ENCODE measurements around the gene C1QL4.
"Not testable (repeated sequence)": the region's sequence is repeated elsewhere in the genome, so short reads cannot be mapped to it uniquely, and the experiment has no call there.

Gene C1QL4

DNA sequence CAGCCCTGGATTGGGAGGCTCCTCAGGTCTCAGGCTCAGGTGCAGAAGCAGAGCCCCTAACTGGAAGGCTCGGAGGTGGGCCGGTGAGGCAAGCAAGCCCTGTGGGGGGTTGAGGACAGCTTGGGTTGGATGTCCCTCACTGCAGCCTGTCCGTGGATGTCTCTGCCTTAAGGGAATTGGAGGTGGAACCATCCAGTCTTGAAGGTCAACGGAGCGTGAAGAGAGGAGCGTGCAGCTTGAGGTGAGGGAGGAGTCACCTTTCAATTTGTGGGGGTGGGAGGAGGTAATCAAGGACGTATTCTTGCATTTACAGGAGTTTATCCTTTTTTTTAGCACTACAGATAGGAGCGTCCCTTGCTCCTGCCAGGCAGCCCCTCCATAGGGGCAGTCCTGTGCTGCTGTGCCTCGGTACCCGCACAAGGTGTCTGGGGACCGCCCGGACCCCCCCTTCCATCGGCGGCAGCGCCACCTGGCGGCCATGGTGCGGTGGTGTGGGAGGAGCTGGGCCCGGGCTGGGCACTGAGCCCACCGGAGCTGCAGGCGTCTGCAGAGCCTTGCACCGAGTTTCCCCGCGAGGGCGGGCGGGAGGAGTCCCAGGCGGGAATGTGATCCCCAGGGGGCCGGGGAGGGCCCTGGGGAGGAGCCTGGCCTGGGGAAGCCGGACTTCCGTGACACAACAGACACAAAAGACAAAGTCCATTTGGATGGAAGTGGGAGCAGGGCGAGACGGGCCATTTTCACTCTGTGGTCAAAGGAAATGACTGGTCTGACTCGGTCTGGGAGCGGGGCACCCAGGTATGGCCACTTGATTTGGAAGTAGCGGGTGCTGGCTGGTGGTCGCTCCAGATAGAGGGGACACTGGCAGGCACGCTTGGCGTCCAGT, 10.6 kb upstream of the C1QL4 start:
- peak; percentile 93 for DNase-seq

DNA sequence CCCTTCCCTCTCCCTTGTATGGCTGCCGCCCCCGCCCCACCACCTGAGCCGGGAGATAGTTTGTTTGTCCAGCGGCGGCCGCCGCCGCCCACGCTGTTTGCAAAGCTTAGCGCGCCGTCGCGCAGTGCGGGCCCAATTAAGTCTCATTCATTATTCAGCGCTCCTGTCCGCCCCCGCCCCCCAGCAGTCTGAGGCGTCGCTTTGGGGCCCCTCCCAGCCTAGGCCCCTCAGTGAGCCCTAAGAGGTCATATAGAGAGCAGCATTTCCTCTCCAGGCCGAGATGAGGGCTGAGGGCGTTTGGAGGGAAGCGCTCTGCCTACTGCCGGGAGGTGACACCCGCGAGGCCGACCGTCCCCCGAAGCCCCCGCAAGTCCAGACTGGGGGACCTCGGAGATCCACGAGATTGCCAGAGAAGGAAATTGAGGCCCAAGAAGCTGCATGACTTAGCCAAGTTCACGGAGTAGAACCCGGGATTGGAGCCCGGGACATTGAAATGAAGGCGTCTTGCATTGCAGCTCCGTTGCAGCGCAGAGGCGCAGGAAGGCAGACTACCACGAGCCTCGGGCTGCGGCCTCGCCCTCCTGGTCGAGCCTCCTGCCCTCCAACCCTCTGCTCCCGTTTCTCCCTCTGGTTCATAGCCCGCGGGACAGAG, 9.8 kb upstream of the C1QL4 start, which contains the start of gene DNAJC22:
Gene DNAJC22 (plus strand): TSS at position 230 of the 652 bp plus-strand sequence. CDS start 1,985 bp downstream, outside the sequence.
- no peak for DNase-seq

DNA sequence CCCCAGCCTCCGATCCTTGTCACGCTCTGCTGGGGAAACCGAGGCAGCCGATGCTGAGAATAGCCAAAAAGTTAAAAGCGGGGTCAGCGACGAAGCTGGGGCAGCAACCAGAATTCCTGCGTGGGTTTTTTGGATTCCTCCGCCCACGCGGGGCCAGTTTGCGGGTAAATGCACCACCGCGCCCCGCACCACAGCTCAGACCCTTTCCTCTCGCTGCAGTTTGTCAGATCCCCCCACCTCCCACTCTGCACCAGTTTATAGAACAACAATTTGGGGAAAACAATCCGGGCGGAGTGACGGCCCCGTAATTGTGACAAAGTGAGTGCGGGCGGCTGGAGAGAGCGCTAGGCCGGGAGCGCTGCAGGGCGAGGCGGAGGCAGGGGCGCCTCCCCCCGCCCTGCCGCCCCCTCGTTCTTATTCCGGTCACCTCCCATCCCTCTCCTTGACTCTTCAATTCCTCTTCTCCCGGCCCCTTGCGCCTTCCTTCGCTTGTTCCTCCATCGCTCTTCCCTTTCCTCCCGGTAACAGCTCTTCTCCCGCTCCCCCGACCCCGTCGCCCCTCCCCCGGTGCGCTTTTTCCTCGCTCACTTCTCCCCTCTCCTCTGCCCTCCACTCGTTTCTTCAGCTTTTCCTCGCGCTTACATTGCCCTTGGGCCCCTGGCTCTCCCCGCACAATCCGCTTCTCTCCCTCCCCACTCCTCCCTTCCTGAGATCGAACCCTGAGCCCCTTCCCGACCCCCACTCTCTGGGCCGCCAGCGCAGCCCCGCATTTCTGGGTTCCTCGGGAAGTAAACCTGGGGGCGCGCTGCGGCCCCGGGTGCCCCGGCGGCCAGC, 9.1 kb upstream of the C1QL4 start:
- no peak for DNase-seq

DNA sequence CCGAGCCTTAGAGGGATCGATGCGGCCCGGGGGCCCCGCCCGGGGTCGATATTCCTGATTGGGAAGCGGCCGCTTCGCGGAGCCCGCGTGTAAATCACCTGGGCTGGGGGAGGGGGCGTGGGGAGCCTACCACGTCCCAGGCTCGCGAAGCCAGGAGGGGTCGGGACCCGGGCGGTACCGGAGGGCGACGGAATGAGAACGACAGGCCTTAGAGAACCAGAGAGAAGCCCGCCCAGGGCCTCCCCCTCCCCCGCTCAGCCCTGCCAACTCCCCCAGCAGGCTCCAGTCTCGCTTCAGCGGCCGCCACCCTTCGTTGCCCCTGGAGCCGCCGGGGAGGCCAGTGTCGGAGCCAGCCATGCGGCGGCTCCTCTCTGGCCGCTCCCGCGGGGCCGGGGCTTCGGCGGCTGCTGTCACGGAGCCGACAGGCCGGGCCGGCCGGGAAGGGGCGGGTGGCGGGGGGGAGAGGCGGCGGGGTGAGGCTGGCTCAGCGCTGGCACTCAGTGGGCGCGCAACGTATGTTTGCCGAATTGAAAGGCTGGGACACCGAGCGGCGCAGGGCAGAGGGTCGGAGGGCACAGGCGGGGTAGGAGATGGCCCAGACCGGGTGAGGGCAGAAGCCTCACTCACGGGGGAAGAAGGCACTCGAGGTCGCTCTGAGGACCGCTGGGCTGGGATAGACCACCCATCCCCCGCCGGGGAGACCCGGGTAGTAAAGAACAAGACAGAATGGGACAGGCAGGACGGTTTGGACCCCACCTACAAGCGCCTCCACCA, 8.2 kb upstream of the C1QL4 start:
- no peak for DNase-seq

DNA sequence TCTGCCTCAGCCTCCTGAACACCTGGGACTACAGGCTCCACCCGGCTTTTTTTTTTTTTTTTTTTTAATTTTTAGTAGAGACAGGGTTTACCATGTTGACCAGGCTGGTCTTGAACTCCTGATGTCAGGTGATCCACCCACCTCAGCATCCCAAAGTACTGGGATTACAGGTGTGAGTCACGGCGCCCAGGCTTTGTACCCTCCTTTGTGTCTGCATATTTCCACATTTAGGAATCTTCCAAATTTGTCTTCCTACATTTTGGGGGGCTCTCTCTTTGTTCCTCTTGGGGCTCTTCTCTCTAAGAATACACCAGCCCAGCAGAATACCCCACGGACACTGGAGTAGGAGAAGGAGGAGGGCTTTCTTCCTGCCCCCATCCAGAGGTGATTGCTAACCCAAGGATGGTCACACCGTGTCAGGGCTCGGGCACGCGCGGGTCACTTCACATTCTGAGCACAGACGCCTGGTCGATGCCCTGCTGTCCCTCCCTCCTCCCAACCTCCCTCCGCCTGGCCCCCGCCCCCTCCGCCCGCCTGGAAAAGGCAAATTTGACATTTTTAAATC, 7.6 kb upstream of the C1QL4 start:
- DNase-seq: no peak

DNA sequence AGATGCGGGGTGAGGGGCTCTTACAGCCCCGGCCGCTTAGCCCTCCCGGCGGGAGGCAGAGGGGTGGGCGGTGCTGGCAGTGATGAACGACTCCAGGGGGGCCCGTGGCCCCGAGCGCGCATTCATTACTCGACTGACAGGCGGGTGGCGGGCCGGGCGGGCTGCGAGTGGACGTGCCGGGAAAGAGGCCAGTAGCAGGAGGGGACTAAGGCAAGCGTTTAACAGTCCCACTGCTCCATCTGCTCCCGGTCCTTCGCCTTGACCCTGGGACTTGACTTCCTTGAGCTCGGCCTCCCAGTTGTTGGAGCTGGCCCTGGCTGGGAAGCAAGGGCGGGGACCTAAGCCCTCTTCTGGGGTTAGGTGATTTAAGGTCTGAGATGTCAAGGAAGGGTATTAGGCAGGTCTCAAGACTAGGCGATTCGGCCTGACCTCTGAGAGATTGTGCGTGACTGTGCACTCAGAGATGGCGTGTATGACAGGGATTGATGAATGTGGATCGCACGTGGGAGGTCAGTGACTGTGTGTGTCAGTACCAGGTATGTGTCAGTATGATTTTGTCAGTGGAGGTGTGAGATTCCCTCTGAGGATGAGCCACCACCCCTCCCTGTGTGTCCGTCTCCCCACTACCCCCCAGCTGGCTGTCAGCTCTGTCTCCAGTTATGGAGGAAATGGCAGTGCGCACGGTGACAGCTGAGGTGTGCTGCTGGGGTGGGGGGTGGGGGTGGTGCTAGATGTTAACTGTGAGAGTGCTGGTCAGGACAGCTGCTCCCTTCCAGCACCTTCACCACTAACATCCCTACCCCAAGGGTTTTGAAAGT, 6.1 kb upstream of the C1QL4 start:
- no peak for DNase-seq

DNA sequence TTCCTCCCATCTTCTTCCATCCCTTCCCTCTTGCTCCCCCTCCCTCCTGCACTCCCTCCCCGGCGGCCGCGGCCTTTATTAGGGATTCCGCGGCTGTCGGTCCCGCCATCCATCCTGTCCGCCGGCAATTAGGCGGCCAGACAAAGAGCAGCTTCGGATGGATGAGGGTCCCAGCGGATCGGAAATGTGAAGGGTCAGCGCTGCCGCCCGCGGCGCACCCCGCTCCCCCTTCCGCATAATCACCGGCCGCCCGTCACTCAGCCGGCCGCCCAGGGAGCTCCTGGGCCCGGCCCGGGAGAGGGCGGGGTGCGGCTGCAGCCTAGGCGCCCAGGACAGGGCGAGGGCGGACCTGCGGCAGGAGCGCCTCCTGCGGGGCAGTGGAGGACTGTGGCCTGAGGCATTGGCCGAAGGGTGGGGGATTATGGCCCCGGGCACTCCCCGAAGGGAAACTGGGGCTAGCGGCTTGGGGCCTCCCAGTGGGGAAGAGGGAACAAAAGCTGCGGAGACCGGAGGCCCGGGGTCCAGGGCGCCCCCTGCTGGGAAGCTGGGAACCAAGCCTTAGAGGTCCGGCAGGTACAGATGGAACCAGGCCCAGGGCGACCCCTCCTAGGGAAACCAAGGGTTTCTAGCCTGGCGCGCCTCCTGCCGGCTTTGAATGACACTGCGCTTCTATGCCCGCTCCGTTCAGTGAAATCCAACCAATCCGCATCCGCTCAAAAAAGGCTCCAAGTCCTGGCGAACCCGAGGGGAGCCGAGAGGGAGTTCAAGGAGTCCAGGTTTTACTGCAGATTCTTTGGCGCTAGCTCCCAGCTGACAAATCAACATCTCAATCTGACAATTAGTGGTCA, 5.3 kb upstream of the C1QL4 start:
- DNase-seq: peak; percentile 87

DNA sequence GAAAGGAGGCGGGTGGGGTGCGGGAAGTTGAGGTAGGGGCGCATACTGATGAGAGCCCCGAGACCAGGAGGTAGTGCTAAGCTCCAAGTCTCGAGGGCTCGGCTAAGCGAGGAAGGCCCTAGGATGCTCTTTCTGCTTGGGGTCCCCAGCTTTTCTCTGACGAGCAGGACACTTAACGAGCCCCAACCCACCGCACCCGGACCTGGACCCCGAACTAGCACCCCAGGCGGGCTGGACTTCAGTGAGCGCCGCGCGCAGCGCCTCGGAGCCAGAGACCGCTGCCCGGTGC, 4.7 kb upstream of the C1QL4 start:
- DNase-seq: no peak

DNA sequence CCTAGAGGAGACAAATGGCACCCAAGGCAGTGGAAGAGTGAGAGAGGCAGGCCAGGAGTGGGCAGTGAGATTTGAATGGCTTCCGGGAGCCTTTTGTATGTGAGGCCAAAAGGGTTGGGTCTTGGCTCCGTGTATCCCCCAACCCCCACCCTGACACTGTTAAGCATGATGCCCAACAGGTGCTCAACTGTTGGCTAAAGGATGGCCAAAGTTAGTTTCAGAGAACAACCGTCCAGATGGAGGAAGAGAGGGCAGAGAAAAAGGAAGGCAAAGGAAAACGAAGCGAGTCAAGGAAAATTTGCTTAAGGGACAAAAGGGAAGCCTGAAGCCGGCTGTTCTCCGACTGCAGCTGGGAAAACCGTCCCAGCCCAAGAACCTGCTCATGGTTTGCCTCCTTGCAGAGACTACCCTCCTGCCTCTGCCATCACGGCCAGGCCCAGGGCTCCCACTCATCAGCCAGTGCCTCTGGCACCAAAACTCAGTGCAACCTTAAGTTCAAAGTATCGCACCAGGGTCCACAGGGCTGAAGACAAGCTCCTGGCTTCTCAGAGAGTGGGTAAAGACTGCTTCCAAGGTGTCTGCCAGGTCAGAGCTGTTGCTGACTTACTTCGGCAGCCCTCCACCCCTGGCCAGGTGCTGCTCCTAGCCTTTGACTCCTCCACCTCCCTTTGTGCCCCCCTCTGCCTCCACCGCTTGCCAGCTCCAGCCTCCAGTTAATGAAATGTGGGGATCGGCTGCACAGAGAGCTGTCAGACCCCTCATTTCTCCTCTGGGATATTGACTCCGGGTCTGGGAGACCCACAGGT, 4.2 kb upstream of the C1QL4 start:
- DNase-seq: no peak

DNA sequence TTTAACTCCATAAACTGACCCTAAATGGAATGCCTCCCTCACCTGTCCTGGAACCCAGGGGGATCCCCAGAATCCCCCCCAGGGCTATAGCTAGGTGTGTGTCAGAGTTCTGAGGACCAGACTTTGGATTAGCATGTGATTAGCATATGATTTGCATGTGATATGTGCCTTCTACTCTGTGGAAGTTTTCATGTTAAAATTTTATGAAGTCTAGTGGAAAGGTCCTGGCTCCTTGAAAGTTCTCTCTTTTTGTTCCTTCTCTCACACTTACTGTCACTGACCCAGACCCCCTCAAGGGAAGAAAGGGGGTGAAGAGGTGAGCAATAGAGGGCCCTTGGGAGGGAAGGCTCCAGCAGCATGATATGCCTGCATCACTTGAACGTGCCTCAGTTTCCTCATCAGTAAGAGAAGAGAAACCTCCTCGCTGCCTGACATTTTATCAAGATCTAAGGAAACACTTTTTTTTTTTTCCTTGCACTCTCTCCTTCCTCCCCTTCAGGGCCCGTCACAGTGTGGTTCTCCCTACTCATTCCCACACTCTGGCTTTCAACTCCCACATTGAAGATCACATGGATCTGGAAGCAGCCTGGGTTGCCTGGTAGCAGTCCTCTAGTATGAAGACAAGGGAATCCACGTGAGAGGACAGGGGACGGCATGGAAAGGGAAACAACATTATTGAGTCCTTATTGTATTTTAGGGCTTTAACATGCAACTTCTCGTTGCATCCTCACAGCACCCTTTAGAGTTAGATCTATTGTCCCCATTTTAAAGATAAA, 3.3 kb upstream of the C1QL4 start:
- DNase-seq: no peak

DNA sequence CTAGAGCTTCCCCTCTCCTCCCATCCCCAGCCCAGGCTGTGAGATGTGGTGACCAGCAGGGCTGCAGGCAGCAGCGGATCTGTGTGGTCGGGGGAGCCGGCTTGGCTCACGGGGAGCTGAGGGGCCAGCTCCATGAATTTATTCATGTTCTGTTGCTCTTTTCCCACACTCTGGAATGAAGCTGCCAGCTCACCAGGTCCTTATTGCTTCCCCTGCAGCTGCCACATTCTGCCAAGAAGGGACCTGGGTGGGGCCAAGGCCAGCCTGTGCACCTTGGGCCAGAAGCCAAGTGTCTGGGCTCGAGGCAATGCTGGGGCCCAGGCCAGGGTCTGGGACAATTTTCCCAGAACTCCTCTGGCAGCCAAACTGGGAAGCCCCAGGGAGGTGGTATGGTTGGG, 2.5 kb upstream of the C1QL4 start:
- DNase-seq: no peak

DNA sequence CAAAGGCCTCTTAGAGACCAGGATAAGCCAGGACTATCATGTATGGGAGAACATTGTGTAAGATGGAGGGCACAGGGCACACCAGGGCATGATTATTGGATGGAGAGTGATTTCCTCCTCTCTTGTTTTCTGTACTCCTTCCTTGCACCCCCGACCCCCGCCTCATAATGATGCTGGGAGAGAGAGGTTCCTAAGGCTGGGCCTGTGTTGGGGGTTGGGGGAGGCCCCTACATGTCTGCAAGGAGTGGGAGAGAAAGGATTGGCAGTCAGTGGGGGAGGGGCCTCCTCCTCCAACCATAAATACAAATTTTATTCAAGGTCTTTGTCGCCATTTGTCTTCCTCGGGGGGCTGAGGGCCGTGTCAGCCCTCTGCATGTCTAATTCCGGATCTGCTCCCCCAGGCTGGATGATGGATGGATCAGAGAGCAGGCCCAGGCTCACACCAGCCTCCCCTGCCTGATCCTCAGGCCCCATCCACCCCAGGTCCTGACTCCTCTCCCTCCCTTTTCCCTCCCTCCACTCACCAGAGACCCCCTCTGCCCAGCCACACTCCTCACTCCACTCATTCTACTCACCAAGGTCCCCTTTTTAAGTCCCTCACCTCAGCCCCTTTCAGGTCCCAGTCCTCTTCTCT, 2.0 kb upstream of the C1QL4 start:
- no peak for DNase-seq

DNA sequence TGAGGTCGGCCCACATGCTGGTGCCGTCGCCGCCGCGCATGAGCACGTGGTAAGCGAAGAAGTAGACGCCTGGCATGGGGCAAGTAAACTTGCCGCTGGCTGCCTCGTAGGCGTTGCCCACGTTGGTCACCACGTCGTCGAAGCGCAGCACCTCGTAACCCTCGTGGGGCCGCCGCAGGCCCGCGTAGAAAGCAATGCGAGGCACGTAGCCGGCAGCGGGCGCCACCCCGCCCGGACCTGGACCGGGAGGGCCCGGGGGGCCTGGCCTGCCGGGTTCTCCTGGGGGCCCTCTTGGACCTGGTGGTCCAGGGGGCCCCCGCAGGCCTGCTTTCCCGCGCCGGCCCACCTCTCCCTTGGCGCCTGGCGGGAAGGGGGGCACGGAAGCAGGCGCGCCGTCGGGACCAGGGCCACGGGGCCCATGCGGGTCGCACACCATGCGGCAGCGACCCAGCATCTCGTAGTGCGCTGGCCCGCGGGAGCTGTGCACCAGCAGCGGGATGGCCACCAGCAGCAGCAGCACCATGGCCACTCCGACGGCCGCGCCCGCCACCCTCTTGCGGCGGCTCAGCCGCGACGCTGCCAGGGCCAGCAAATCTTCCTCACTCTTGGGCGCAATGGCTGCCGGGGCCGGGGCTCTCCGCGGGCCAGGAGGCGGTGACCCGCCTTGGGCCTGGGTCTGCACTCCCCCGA, 888 bp downstream of the C1QL4 start:
- no peak for DNase-seq

DNA sequence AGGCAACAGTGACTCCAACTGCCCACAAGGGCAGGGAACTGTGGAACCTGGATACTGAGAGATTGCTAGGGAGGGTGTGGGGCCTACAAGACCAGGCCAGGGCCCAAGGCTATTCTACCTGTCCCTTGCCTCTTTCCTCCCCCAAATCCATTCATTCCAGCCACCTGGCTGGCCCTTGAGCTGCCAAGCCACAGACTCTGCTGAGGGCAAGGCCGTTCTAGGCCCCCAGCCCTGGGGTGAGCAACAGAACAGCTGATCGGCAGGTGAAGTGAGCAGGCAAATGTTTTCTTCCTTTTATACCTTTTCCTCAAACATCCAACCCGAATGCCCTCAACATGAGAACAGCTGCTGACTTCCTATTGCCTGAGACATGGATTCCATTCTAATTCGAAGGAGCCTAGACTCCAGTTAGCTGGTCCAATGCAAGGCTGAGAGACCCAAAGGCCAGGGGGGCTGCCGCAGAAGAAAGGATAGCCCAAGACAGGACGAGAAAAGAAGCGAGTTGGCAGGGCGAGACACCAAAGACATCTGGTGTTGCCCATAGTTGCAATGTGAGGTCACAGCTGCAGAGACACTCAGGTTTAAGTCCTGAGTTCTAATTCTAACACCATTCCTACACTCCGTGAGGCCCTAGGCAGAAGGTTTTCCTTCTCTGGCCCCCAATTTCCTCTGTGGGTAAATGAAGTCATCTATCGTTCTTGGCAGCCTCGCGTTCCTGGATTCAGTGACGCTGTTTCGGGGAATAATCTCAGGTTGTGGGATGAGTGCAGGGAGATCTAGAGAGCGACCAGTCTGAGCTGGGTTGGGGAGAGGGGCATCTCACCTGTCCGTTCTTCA, 1.7 kb downstream of the C1QL4 start:
- no peak for DNase-seq

DNA sequence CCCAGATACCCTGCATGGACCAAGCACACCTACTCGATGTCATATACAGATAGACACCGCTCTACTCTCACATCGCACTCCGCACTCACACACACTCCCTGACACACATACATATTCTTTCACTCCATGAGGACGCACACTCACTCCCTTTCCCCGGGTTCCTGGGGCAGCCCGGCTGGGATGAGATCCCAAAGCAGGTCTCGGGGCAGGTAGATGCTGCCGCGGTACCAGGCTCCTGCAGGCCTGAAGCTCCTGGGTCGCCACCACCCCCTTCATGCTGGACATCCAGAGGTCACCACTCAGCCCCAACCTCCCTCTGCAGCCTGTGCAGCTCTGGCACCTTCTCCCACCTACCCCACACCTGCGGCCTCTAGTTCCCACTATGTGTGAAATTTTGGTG, 2.3 kb downstream of the C1QL4 start:
- no peak for DNase-seq

DNA sequence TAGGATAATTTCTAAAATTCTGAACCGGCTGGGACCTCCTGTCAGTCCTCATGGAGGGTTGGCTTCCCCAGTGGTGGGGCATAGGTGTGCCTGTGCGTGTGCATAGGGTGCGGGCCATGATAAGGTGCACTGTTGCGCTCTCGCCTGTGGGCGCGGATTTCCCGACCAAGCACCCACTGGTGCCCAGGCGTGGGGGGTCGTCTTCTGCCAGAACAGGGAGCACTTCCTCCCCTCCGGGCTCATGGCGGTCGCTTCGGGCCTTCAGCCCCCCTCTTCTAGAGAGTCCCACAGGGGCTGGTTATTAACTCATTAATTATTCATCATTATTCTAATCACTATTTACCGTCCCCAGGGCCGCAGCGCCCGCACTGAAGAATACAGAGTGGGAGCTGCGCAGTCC, 2.8 kb downstream of the C1QL4 start:
- DNase-seq: no peak

DNA sequence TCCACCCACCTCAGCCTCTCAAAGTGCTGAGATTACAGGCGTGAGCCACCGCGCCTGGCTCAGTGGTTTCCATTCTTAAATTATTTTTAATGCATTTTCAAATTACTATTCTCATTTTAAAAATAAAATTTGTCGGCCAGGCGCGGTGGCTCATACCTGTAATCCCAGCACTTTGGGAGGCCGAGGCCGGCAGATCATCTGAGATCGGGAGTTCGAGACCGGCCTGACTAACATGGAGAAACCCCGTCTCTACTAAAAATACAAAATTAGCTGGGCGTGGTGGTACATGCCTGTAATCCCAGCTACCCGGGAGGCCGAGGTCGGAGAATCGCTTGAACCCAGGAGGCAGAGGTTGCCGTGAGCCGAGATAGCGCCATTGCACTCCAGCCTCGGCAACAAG, 3.2 kb downstream of the C1QL4 start:
- not testable (repeated sequence) for DNase-seq
